ENCODE data around the gene TMEM164. TPM values are rescaled to one million over a fixed set of nuclear protein-coding genes. Genes with fewer than 3 reads are reported as not detected.

The TMEM164 gene
- total and polyA plus RNA-seq, 2 experiments from 2014 or later = 3.4 to 17.2 TPM

- DNase-seq (ENCODE audit: low spot score) (no peak), ATAC-seq (no peak)
- Mint-ChIP-seq H3K36me3 (ENCODE audit: low read depth) (no peaks in the 10 kb centered on the region; the same call in 2 of the 3 replicates), H3K4me1 (peaks cover 17% of the 10 kb centered on the region), H3K9me3 (no peaks in the 10 kb centered on the region), H3K27ac (no peak overlapping the region), H3K27me3 (ENCODE audit: insufficient read depth, low read depth, poor library complexity) (no peaks in the 10 kb centered on the region), H3K4me3 (no peak overlapping the region)
- no peaks in the 10 kb centered on the region for H3K36me3 ChIP-seq (ENCODE audit: insufficient read depth)
- no peak overlapping the region for H3K27ac ChIP-seq (ENCODE audit: low read depth)
- no peak overlapping the region for H3K4me2 ChIP-seq
- H3K4me3 ChIP-seq = no peak overlapping the region
- no peaks in the 10 kb centered on the region for H3K4me1 ChIP-seq (ENCODE audit: insufficient read depth)
- H3K9me2 ChIP-seq (ENCODE audit: insufficient read depth) = no peaks in the 10 kb centered on the region
- no peak for TF ChIP-seq ZNF331 (CRISPR knock-in tag; IDR thresholded peaks at IDR 0.05; ENCODE audit: low read depth)
- no peak for TF ChIP-seq ZNF114 (CRISPR knock-in tag; IDR thresholded peaks at IDR 0.05)
- no peak for TF ChIP-seq JUNB (IDR thresholded peaks at IDR 0.05; ENCODE audit: unreplicated experiment)
- TF ChIP-seq REST (IDR thresholded peaks at IDR 0.05; ENCODE audit: unreplicated experiment) = no peak
- TF ChIP-seq CREB1 (CRISPR knock-in tag; IDR thresholded peaks at IDR 0.05; ENCODE audit: low read depth) = no peak
- TF ChIP-seq, protein P1, sequence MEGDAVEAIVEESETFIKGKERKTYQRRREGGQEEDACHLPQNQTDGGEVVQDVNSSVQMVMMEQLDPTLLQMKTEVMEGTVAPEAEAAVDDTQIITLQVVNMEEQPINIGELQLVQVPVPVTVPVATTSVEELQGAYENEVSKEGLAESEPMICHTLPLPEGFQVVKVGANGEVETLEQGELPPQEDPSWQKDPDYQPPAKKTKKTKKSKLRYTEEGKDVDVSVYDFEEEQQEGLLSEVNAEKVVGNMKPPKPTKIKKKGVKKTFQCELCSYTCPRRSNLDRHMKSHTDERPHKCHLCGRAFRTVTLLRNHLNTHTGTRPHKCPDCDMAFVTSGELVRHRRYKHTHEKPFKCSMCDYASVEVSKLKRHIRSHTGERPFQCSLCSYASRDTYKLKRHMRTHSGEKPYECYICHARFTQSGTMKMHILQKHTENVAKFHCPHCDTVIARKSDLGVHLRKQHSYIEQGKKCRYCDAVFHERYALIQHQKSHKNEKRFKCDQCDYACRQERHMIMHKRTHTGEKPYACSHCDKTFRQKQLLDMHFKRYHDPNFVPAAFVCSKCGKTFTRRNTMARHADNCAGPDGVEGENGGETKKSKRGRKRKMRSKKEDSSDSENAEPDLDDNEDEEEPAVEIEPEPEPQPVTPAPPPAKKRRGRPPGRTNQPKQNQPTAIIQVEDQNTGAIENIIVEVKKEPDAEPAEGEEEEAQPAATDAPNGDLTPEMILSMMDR (conservative IDR thresholded peaks at IDR 0.05; ENCODE audit: low read depth in 2 of 2) = no peak
- no peak for TF ChIP-seq EZH2 (IDR thresholded peaks at IDR 0.05; ENCODE audit: low read depth, unreplicated experiment)
- TF ChIP-seq ZNF462 (CRISPR knock-in tag; IDR thresholded peaks at IDR 0.05) = no peak
- TF ChIP-seq STAT1 (IDR thresholded peaks at IDR 0.05; ENCODE audit: unreplicated experiment) = no peak
- TF ChIP-seq NANOG (IDR thresholded peaks at IDR 0.05; ENCODE audit: borderline replicate concordance) = no peak
- TF ChIP-seq, protein P2, sequence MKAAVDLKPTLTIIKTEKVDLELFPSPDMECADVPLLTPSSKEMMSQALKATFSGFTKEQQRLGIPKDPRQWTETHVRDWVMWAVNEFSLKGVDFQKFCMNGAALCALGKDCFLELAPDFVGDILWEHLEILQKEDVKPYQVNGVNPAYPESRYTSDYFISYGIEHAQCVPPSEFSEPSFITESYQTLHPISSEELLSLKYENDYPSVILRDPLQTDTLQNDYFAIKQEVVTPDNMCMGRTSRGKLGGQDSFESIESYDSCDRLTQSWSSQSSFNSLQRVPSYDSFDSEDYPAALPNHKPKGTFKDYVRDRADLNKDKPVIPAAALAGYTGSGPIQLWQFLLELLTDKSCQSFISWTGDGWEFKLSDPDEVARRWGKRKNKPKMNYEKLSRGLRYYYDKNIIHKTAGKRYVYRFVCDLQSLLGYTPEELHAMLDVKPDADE (IDR thresholded peaks at IDR 0.05) = no peak
- no peaks in the 10 kb centered on the region for H4K20me1 ChIP-seq (replicated peaks; ENCODE audit: insufficient read depth)
- H2AFZ ChIP-seq = no peak overlapping the region
- no peaks in the 10 kb centered on the region for H3K27me3 ChIP-seq (ENCODE audit: insufficient read depth)
- no peaks in the 10 kb centered on the region for H3K79me2 ChIP-seq (replicated peaks; ENCODE audit: insufficient read depth)
- H3F3A ChIP-seq (replicated peaks; ENCODE audit: low read depth) = no peaks in the 10 kb centered on the region
Observed at GRCh38 chrX:110143454-110144210, 140.7 kb downstream of the TMEM164 start.
